ENCODE data around the gene LRRC8A.

DNA sequence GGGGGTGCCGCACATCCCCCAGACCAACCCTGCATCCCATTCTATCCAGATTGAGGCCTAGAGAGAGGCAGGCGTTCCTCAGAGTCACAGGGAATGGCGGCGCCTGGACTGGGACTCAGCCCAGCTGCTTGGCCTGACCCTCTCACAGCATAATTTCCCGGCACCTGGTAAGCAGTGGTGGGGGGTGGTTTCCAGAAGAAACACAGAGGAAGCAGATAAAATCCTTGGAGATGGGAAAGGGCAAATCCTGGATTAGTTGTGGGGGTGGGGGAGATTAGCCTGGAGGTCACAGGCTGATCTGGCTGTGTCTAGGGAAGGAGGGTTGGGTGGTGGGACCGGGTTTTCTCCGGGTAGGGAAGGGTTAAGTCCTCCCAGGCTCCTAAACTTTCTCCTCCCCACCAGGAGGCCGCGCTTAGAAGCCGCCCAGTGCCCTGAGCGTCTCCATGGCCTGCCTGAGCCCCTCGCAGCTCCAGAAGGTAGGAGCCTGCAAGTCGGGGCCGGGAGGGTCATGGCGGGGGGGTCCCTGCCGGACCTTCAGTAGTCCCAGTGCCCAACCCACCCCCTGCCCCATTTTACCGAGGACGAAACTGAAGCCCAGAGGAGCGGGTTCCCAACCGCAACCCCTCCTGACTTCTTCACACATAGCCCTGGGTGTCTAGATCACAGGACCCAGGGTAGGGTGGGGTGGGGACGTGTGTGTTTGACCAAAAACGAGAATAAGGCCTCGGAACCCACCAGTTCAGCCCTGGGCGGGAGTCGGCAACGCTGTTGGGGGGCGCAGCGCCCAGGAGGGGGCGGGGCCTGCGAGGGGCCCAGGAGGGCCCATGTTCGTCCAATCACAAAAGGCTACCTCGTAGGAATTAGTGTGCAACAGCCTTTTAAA lies 40.2 kb downstream of the LRRC8A start:
- TF ChIP-seq, protein P1, sequence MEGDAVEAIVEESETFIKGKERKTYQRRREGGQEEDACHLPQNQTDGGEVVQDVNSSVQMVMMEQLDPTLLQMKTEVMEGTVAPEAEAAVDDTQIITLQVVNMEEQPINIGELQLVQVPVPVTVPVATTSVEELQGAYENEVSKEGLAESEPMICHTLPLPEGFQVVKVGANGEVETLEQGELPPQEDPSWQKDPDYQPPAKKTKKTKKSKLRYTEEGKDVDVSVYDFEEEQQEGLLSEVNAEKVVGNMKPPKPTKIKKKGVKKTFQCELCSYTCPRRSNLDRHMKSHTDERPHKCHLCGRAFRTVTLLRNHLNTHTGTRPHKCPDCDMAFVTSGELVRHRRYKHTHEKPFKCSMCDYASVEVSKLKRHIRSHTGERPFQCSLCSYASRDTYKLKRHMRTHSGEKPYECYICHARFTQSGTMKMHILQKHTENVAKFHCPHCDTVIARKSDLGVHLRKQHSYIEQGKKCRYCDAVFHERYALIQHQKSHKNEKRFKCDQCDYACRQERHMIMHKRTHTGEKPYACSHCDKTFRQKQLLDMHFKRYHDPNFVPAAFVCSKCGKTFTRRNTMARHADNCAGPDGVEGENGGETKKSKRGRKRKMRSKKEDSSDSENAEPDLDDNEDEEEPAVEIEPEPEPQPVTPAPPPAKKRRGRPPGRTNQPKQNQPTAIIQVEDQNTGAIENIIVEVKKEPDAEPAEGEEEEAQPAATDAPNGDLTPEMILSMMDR (conservative IDR thresholded peaks at IDR 0.05; ENCODE audit: low read length), result no peak
- TF ChIP-seq EZH2phosphoT487 (IDR thresholded peaks at IDR 0.05; ENCODE audit: borderline replicate concordance), result no peak
